Measurements from ENCODE around the gene C6orf15.

DNA sequence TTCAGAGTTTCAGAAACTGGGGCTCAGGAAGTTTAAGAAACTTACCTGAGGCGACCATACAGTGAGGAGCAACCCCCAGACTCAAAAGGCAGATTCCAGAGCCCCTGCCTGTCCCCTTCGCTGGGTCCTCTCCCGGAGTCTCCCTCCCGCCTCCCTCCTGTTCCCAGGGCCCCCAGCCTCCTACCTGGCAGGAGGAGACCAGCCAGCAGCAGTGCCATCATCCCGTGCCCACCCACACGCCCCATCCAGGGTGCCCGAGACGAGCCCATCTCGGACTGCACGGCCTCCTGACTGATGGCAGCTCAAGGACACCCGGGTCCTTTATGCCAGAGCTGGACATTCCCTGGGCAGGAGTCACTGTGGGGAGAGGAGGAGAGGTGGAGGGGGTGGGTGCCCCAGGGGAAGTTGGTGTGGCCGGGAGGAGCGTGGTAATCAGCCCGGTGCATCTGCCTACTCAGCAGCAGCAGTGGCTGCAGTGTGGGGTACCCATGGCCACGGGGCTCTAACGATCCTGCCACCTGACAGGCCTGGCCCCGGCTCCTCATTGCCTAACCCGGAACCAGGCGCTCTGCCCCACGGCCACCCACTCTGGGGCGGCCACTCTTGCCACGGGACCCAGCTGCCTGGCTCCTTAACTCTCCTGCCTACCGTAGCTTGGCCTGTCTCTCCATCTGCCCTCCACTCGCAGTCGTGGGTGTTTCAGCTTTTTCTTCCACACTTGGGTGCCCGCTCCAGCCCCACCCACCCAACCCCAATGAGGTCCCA is 8.0 kb upstream of the C6orf15 start, which contains the start of gene CDSN:
- TF ChIP-seq, protein P1, sequence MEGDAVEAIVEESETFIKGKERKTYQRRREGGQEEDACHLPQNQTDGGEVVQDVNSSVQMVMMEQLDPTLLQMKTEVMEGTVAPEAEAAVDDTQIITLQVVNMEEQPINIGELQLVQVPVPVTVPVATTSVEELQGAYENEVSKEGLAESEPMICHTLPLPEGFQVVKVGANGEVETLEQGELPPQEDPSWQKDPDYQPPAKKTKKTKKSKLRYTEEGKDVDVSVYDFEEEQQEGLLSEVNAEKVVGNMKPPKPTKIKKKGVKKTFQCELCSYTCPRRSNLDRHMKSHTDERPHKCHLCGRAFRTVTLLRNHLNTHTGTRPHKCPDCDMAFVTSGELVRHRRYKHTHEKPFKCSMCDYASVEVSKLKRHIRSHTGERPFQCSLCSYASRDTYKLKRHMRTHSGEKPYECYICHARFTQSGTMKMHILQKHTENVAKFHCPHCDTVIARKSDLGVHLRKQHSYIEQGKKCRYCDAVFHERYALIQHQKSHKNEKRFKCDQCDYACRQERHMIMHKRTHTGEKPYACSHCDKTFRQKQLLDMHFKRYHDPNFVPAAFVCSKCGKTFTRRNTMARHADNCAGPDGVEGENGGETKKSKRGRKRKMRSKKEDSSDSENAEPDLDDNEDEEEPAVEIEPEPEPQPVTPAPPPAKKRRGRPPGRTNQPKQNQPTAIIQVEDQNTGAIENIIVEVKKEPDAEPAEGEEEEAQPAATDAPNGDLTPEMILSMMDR (IDR thresholded peaks at IDR 0.05; ENCODE audit: low read depth, low read length, missing input control), result no peak
- TF ChIP-seq GABPA (IDR thresholded peaks at IDR 0.05 in 1 of 2, conservative IDR thresholded peaks at IDR 0.05 in 1 of 2), result no peak
- TF ChIP-seq, protein P2, sequence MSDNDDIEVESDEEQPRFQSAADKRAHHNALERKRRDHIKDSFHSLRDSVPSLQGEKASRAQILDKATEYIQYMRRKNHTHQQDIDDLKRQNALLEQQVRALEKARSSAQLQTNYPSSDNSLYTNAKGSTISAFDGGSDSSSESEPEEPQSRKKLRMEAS (IDR thresholded peaks at IDR 0.05), result no peak
- no peak for TF ChIP-seq JUND (IDR thresholded peaks at IDR 0.05)
- TF ChIP-seq, protein P3, sequence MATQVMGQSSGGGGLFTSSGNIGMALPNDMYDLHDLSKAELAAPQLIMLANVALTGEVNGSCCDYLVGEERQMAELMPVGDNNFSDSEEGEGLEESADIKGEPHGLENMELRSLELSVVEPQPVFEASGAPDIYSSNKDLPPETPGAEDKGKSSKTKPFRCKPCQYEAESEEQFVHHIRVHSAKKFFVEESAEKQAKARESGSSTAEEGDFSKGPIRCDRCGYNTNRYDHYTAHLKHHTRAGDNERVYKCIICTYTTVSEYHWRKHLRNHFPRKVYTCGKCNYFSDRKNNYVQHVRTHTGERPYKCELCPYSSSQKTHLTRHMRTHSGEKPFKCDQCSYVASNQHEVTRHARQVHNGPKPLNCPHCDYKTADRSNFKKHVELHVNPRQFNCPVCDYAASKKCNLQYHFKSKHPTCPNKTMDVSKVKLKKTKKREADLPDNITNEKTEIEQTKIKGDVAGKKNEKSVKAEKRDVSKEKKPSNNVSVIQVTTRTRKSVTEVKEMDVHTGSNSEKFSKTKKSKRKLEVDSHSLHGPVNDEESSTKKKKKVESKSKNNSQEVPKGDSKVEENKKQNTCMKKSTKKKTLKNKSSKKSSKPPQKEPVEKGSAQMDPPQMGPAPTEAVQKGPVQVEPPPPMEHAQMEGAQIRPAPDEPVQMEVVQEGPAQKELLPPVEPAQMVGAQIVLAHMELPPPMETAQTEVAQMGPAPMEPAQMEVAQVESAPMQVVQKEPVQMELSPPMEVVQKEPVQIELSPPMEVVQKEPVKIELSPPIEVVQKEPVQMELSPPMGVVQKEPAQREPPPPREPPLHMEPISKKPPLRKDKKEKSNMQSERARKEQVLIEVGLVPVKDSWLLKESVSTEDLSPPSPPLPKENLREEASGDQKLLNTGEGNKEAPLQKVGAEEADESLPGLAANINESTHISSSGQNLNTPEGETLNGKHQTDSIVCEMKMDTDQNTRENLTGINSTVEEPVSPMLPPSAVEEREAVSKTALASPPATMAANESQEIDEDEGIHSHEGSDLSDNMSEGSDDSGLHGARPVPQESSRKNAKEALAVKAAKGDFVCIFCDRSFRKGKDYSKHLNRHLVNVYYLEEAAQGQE (IDR thresholded peaks at IDR 0.05), result no peak
- TF ChIP-seq RAD21 (IDR thresholded peaks at IDR 0.05), result no peak
- no peak for TF ChIP-seq HNF4G (IDR thresholded peaks at IDR 0.05)
- TF ChIP-seq YY1 (IDR thresholded peaks at IDR 0.05), result no peak
- TF ChIP-seq TAF1 (conservative IDR thresholded peaks at IDR 0.05), result no peak
- no peak for TF ChIP-seq SP1 (IDR thresholded peaks at IDR 0.05)
